KMS-11 (cell line): ENCODE data around the gene NPY2R.

Source experiments
- H2AFZ ChIP-seq: fragments of 200-600 bp; sonication (generic); 2 replicates; pipeline ENCODE4 v1.6.1; 2016; ENCODE audit warnings: antibody characterized with exemption, mixed run types, low read depth
- H3K27ac ChIP-seq: fragments of 200-600 bp; sonication (generic); 2 replicates; pipeline ENCODE4 v1.6.1; 2016; ENCODE audit warnings: mild to moderate bottlenecking, mixed run types
- H3K27me3 ChIP-seq: fragments of 200-600 bp; sonication (generic); 2 replicates; pipeline ENCODE4 v1.6.1; 2017; ENCODE audit warnings: mild to moderate bottlenecking, low read depth, mixed run types, moderate library complexity; ENCODE audit not compliant: insufficient read depth
- H3K36me3 ChIP-seq: fragments of 200-600 bp; sonication (generic); 2 replicates; pipeline ENCODE4 v1.6.1; 2017; ENCODE audit warnings: mild to moderate bottlenecking, mixed run types; ENCODE audit not compliant: insufficient read depth
- H3K4me1 ChIP-seq: fragments of 200-600 bp; sonication (generic); 2 replicates; pipeline ENCODE4 v1.6.1; 2016; ENCODE audit warnings: mild to moderate bottlenecking, low read depth, mixed run types; ENCODE audit not compliant: poor library complexity, severe bottlenecking
- H3K4me2 ChIP-seq: fragments of 200-600 bp; sonication (generic); 2 replicates; pipeline ENCODE4 v1.7.0; 2016; ENCODE audit warnings: mild to moderate bottlenecking, mixed run types
- H3K4me3 ChIP-seq: fragments of 200-600 bp; sonication (generic); IDR thresholded peaks from 2 replicates; pipeline ENCODE4 v1.6.1; 2017; ENCODE audit warnings: low read depth, low read length, mixed read lengths; ENCODE audit not compliant: insufficient read depth
- H3K79me2 ChIP-seq: fragments of 200-600 bp; sonication (generic); 2 replicates; pipeline ENCODE4 v1.6.1; 2016; ENCODE audit warnings: low read depth, mixed run types; ENCODE audit not compliant: insufficient read depth
- H3K9ac ChIP-seq: fragments of 200-600 bp; sonication (generic); 2 replicates; pipeline ENCODE4 v1.6.1; 2016; ENCODE audit warnings: mild to moderate bottlenecking, mixed run types
- H4K20me1 ChIP-seq: fragments of 200-600 bp; sonication (generic); 2 replicates; pipeline ENCODE4 v1.6.1; 2016; ENCODE audit warnings: mild to moderate bottlenecking, mixed run types; ENCODE audit not compliant: insufficient read depth
- TF ChIP-seq, protein P1 (sequence below): fragments of 200-600 bp; sonication (generic); conservative IDR thresholded peaks from 2 replicates; pipeline ENCODE4 v1.6.1; 2017; ENCODE audit warnings: low read depth, mild to moderate bottlenecking, antibody characterized with exemption, low read length, moderate library complexity, mixed read lengths

NPY2R gene

DNA sequence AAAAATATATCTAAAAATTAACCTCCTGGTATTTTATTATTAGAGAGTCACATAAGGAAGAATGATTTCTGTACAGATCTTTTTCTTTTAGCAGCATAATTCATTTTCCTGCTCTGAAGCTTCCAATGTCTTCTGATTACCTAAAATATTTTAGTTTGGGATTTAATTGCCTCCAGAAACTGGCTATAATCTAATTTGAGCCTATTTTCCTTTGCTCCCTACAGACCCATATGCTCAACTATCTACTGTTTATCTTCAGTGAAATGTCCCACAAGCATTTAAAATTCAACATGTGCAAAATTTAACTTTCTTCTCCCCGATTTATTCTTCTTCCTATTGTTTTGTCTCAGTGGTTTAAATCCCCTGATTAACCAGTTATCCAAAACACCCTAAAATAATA is 29.1 kb downstream of the NPY2R start:
- Histone ChIP-seq H3K9ac (no peak overlapping the region), H3K27ac (no peak overlapping the region), H3K79me2 (no peaks in the 10 kb centered on the region), H4K20me1 (no peaks in the 10 kb centered on the region), H3K4me3 (no peak overlapping the region), H2AFZ (no peak overlapping the region), H3K27me3 (no peaks in the 10 kb centered on the region), H3K4me2 (no peak overlapping the region), H3K4me1 (no peaks in the 10 kb centered on the region), H3K36me3 (no peaks in the 10 kb centered on the region)
- TF ChIP-seq, protein P1, sequence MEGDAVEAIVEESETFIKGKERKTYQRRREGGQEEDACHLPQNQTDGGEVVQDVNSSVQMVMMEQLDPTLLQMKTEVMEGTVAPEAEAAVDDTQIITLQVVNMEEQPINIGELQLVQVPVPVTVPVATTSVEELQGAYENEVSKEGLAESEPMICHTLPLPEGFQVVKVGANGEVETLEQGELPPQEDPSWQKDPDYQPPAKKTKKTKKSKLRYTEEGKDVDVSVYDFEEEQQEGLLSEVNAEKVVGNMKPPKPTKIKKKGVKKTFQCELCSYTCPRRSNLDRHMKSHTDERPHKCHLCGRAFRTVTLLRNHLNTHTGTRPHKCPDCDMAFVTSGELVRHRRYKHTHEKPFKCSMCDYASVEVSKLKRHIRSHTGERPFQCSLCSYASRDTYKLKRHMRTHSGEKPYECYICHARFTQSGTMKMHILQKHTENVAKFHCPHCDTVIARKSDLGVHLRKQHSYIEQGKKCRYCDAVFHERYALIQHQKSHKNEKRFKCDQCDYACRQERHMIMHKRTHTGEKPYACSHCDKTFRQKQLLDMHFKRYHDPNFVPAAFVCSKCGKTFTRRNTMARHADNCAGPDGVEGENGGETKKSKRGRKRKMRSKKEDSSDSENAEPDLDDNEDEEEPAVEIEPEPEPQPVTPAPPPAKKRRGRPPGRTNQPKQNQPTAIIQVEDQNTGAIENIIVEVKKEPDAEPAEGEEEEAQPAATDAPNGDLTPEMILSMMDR, result no peak

DNA sequence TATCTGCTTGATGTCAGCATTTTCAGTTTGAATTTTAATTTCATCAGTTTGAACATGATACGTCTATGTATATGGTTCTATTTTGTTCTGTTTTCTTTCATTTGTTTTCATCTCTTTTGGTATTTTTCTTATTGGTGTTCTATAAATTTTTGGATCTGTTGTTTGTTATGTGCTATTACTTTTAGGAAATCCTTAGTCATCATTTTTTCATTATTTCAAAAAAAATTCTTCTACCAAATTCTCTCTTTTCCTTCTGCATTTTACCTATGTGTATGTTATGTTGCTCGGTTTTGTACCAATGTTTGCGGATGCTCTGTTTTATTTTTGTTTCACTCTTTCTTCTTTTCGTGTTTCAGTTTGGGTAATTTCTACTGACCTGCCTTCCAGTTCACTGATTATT is 32.8 kb downstream of the NPY2R start:
- Histone ChIP-seq H3K79me2 (no peaks in the 10 kb centered on the region), H3K36me3 (no peaks in the 10 kb centered on the region), H3K27me3 (no peaks in the 10 kb centered on the region), H3K9ac (no peak overlapping the region), H3K4me1 (no peaks in the 10 kb centered on the region), H3K27ac (no peak overlapping the region), H2AFZ (no peak overlapping the region), H3K4me3 (no peak overlapping the region), H4K20me1 (no peaks in the 10 kb centered on the region), H3K4me2 (no peak overlapping the region)
- TF ChIP-seq, protein P1, result no peak

DNA sequence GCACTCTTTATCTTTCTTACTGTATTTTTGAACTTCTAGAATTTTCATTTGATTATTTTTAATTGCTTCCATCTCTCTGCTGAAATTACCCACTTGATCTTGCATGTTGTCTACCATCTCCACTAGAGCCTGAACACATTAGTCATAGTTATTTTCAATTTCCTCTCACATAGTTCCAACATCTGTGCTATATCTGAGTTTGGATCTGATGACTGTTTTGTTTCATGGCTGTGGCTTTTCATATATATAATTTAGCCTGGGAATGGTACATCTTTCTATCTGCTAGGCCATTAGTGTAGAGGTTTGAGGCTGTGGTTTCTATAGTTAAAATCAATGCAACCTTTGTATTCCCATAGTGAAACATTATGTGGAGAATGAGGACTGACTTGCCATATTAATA is 33.2 kb downstream of the NPY2R start:
- H3K27ac ChIP-seq, result no peak overlapping the region
- H3K4me3 ChIP-seq, result no peak overlapping the region
- TF ChIP-seq, protein P1, result no peak
- no peak overlapping the region for H2AFZ ChIP-seq
- no peaks in the 10 kb centered on the region for H3K36me3 ChIP-seq
- no peaks in the 10 kb centered on the region for H4K20me1 ChIP-seq
- no peak overlapping the region for H3K9ac ChIP-seq
- no peaks in the 10 kb centered on the region for H3K79me2 ChIP-seq
- no peak overlapping the region for H3K4me2 ChIP-seq
- no peaks in the 10 kb centered on the region for H3K4me1 ChIP-seq
- no peaks in the 10 kb centered on the region for H3K27me3 ChIP-seq

DNA sequence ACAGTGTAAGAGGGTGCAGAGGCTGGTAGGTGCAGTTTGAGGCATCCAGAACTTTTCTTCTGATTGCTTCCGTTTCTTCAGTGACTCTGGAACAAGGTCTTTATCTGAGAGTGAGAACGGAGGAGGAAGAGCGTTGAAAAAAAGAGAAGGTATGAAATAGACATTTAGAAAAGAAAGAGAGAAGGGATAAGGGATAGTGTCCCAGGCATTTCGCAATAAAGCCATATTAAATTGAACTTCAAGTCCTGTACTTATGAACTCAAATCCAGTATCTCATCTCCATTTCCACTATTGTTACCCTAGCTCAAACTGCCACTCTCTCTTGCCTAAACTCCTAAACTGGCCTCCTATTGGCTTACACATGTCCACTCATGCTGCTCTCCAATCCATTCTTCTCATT is 36.7 kb downstream of the NPY2R start:
- Histone ChIP-seq H3K4me3 (no peak overlapping the region), H3K79me2 (no peaks in the 10 kb centered on the region), H3K36me3 (no peaks in the 10 kb centered on the region), H2AFZ (no peak overlapping the region), H3K9ac (no peak overlapping the region), H4K20me1 (no peaks in the 10 kb centered on the region), H3K27ac (no peak overlapping the region), H3K4me1 (no peaks in the 10 kb centered on the region), H3K27me3 (no peaks in the 10 kb centered on the region), H3K4me2 (no peak overlapping the region)
- TF ChIP-seq, protein P1, result no peak
